MCF 10A (cell line): ENCODE results near the gene EXOC3L2. TPM values are rescaled to one million over a fixed set of nuclear protein-coding genes. Genes with fewer than 3 reads are reported as not detected.

ENCODE experiments used
- BruUV-seq: library from RNA; stranded (reverse); fragments of 400-500 nt; replicated peaks from 2 replicates; lab custom pipeline; 2021; lab: Mats Ljungman, UMichigan
- CTCF ChIA-PET: fragments of 300-600 bp; sonication (Branson Sonifier 250); formaldehyde crosslinking; extraction: SDS; loops from one replicate; lab custom pipeline; 2021; ENCODE audit warnings: antibody characterized with exemption, inconsistent platforms; lab: Yijun Ruan, JAX
- POLR2A ChIA-PET: fragments of 300-600, 350-650 bp; sonication (Branson Sonifier 250); formaldehyde crosslinking; extraction: SDS; loops from one replicate; lab custom pipeline; 2020; ENCODE audit warnings: antibody characterized with exemption, inconsistent platforms; lab: Yijun Ruan, JAX
- DNase-seq: peaks from one replicate; pipeline ENCODE4 v3.0.0-alpha.2; 2018; ENCODE audit not compliant: unreplicated experiment
- H3K27ac Mint-ChIP-seq: one replicate; pipeline ENCODE4 v1.8.0; 2022; ENCODE audit warnings: mild to moderate bottlenecking, low read depth, mixed read lengths; ENCODE audit not compliant: unreplicated experiment
- H3K27me3 Mint-ChIP-seq: one replicate; pipeline ENCODE4 v1.8.0; 2022; ENCODE audit warnings: mixed read lengths; ENCODE audit not compliant: insufficient read depth, unreplicated experiment
- H3K36me3 Mint-ChIP-seq: one replicate; pipeline ENCODE4 v1.8.0; 2022; ENCODE audit warnings: mild to moderate bottlenecking, moderate library complexity, mixed read lengths; ENCODE audit not compliant: insufficient read depth, unreplicated experiment
- H3K4me1 Mint-ChIP-seq: one replicate; pipeline ENCODE4 v1.8.0; 2022; ENCODE audit warnings: mixed read lengths; ENCODE audit not compliant: insufficient read depth, unreplicated experiment
- H3K4me3 Mint-ChIP-seq: one replicate; pipeline ENCODE4 v1.8.0; 2022; ENCODE audit warnings: mild to moderate bottlenecking, moderate library complexity, mixed read lengths; ENCODE audit not compliant: unreplicated experiment
- H3K9me3 Mint-ChIP-seq: one replicate; pipeline ENCODE4 v1.8.0; 2022; ENCODE audit warnings: mixed read lengths; ENCODE audit not compliant: unreplicated experiment
- CTCF ChIP-seq: fragments of 200-600 bp; IDR thresholded peaks from one replicate; pipeline ENCODE4 v1.8.0; 2022; ENCODE audit warnings: antibody characterized with exemption, mild to moderate bottlenecking; ENCODE audit not compliant: unreplicated experiment
- intact Hi-C: fragments of 100-400 bp; cut with micrococcal nuclease; formaldehyde crosslinking; loops from 2 replicates; pipeline ENCODE4 v1.14.1; 2022
- total RNA-seq: library from RNA; stranded (reverse); gene quantifications from 2 replicates; pipeline ENCODE4 v1.2.3, GENCODE V29; 2022

Gene EXOC3L2
- total RNA-seq, 1 experiment from 2014 or later = not detected

GRCh38 chr19:45247136-45247535 is 1.9 kb upstream of the EXOC3L2 start:
- Mint-ChIP-seq H3K27me3 (peaks cover 10% of the 10 kb centered on the region), H3K4me3 (no peak overlapping the region), H3K9me3 (no peaks in the 10 kb centered on the region), H3K36me3 (no peaks in the 10 kb centered on the region), H3K27ac (no peak overlapping the region), H3K4me1 (peaks cover 8% of the 10 kb centered on the region)
- BruUV-seq = no TSS peak
- intact Hi-C loops = loop anchor here (5.0 to 10.0 kb wide), 3 partner anchors 45 to 152 kb away; partner anchors contain the start of genes NKPD1 and PPP1R37
- no peak for DNase-seq
- ChIA-PET POLR2A (interaction anchor here (1.5 kb wide), 1 partner anchor 69 kb away, joined by 5 read pairs; the partner anchor contains the start of genes BLOC1S3 and TRAPPC6A), CTCF (interaction anchor here (0.6 to 1.2 kb wide), 6 partner anchors 11 to 99 kb away, joined by 3 to 5 read pairs (median 3); no protein-coding TSS in a partner anchor)
- TF ChIP-seq CTCF = no peak

GRCh38 chr19:45245826-45246225 is 619 bp upstream of the EXOC3L2 start:
- Mint-ChIP-seq H3K4me3 (no peak overlapping the region), H3K27me3 (peaks cover 10% of the 10 kb centered on the region), H3K27ac (no peak overlapping the region), H3K4me1 (peaks cover 5% of the 10 kb centered on the region), H3K9me3 (no peaks in the 10 kb centered on the region), H3K36me3 (no peaks in the 10 kb centered on the region)
- BruUV-seq = no TSS peak
- ChIA-PET CTCF (interaction anchor here (1.2 kb wide), 1 partner anchor 14 kb away, joined by 4 read pairs; no protein-coding TSS in a partner anchor), POLR2A (interaction anchor here (0.7 kb wide), 1 partner anchor 67 kb away, joined by 4 read pairs; the partner anchor contains the start of gene BLOC1S3)
- DNase-seq = no peak
- intact Hi-C loops = loop anchor here (5.0 to 10.0 kb wide), 3 partner anchors 44 to 151 kb away; partner anchors contain the start of genes NKPD1 and PPP1R37
- no peak for TF ChIP-seq CTCF

GRCh38 chr19:45244133-45244794 is 943 bp downstream of the EXOC3L2 start:
- no peak for DNase-seq
- BruUV-seq = no TSS peak
- Mint-ChIP-seq H3K27me3 (peaks cover 10% of the 10 kb centered on the region), H3K27ac (no peak overlapping the region), H3K4me3 (no peak overlapping the region), H3K36me3 (no peaks in the 10 kb centered on the region), H3K4me1 (no peaks in the 10 kb centered on the region), H3K9me3 (no peaks in the 10 kb centered on the region)
- intact Hi-C loops = loop anchor here (10.0 kb wide), 1 partner anchor 149 kb away; the partner anchor contains the start of gene PPP1R37
- POLR2A ChIA-PET = interaction anchor here (0.6 to 0.7 kb wide), 2 partner anchors 78 to 230 kb away, joined by 3 to 4 read pairs; no protein-coding TSS in a partner anchor
- CTCF ChIA-PET = interaction anchor here (1.3 kb wide), 1 partner anchor 66 kb away, joined by 3 read pairs; the partner anchor contains the start of gene BLOC1S3
- TF ChIP-seq CTCF = no peak

GRCh38 chr19:45243144-45243732 is 2.0 kb downstream of the EXOC3L2 start:
- ChIA-PET POLR2A (no interaction called here), CTCF (no interaction called here)
- H3K27ac Mint-ChIP-seq = no peak overlapping the region
- H3K27me3 Mint-ChIP-seq = peaks cover 10% of the 10 kb centered on the region
- TF ChIP-seq CTCF = no peak
- H3K9me3 Mint-ChIP-seq = no peaks in the 10 kb centered on the region
- intact Hi-C loops = loop anchor here (10.0 kb wide), 1 partner anchor 148 kb away; the partner anchor contains the start of gene PPP1R37
- BruUV-seq = no TSS peak
- H3K4me1 Mint-ChIP-seq = no peaks in the 10 kb centered on the region
- no peaks in the 10 kb centered on the region for H3K36me3 Mint-ChIP-seq
- no peak for DNase-seq
- H3K4me3 Mint-ChIP-seq = no peak overlapping the region
